Neural progenitor cell (in vitro differentiated cells): ENCODE data around the gene BCAS4. TPM values are rescaled to one million over a fixed set of nuclear protein-coding genes. Genes with fewer than 3 reads are reported as not detected.

Source experiments
- DNase-seq: peaks from one replicate; pipeline ENCODE4 v3.0.0-alpha.2; 2016; ENCODE audit warnings: low spot score
- H2AFZ ChIP-seq: fragments of 200-600 bp; sonication (generic); replicated peaks from 2 replicates; pipeline ENCODE4 v1.6.1; 2016; ENCODE audit warnings: antibody characterized with exemption
- H3F3A ChIP-seq: fragments of 200-600 bp; sonication (generic); 2 replicates; pipeline ENCODE4 v1.6.1; 2016; ENCODE audit warnings: antibody characterized with exemption, low read depth
- H3K27ac ChIP-seq: fragments of 200-600 bp; sonication (generic); 2 replicates; pipeline ENCODE4 v1.5.1; 2016; ENCODE audit warnings: mild to moderate bottlenecking
- H3K27me3 ChIP-seq: fragments of 200-600 bp; sonication (generic); 2 replicates; pipeline ENCODE4 v1.6.1; 2016; ENCODE audit warnings: mild to moderate bottlenecking, moderate library complexity
- H3K36me3 ChIP-seq: fragments of 200-600 bp; sonication (generic); 2 replicates; pipeline ENCODE4 v1.5.1; 2016
- H3K4me1 ChIP-seq: fragments of 200-600 bp; sonication (generic); 2 replicates; pipeline ENCODE4 v1.6.1; 2016; ENCODE audit warnings: mixed run types
- H3K4me2 ChIP-seq: fragments of 200-600 bp; sonication (generic); 2 replicates; pipeline ENCODE4 v1.6.1; 2016
- H3K4me3 ChIP-seq: fragments of 200-600 bp; sonication (generic); 2 replicates; pipeline ENCODE4 v1.5.1; 2016
- H3K79me2 ChIP-seq: fragments of 200-600 bp; sonication (generic); 2 replicates; pipeline ENCODE4 v1.6.1; 2016; ENCODE audit warnings: low read depth
- H3K9ac ChIP-seq: fragments of 200-600 bp; sonication (generic); 2 replicates; pipeline ENCODE4 v1.6.1; 2016
- H3K9me3 ChIP-seq: fragments of 200-600 bp; sonication (generic); 2 replicates; pipeline ENCODE4 v1.5.1; 2016; ENCODE audit warnings: low read depth
- H4K20me1 ChIP-seq: fragments of 200-600 bp; sonication (generic); 2 replicates; pipeline ENCODE4 v1.6.1; 2016; ENCODE audit warnings: low read depth
- H3K27ac Mint-ChIP-seq: 3 replicates; pipeline ENCODE4 v1.8.0; 2021; ENCODE audit warnings: mixed read lengths
- H3K27me3 Mint-ChIP-seq: 2 replicates; pipeline ENCODE4 v1.8.0; 2022; ENCODE audit warnings: low read depth, mild to moderate bottlenecking, inconsistent platforms, moderate library complexity, mixed read lengths; ENCODE audit not compliant: insufficient read depth
- H3K36me3 Mint-ChIP-seq: 3 replicates; pipeline ENCODE4 v1.8.0; 2021; ENCODE audit warnings: mixed read lengths
- H3K4me1 Mint-ChIP-seq: 3 replicates; pipeline ENCODE4 v1.8.0; 2021; ENCODE audit warnings: mixed read lengths
- H3K4me3 Mint-ChIP-seq: 3 replicates; pipeline ENCODE4 v1.8.0; 2021; ENCODE audit warnings: mild to moderate bottlenecking, moderate library complexity, mixed read lengths
- H3K9me3 Mint-ChIP-seq: 3 replicates; pipeline ENCODE4 v1.8.0; 2020; ENCODE audit warnings: mixed read lengths
- CTCF ChIP-seq: fragments of 200-600 bp; sonication (generic); IDR thresholded peaks from 2 replicates; pipeline ENCODE4 v1.5.1; 2017; ENCODE audit warnings: antibody characterized with exemption, mild to moderate bottlenecking
- EZH2 ChIP-seq: fragments of 200-600 bp; sonication (generic); IDR thresholded peaks from 2 replicates; pipeline ENCODE4 v1.6.1; 2017; ENCODE audit warnings: antibody characterized with exemption, mild to moderate bottlenecking, moderate library complexity
- EZH2phosphoT487 ChIP-seq: fragments of 200-600 bp; sonication (generic); IDR thresholded peaks from 2 replicates; pipeline ENCODE4 v1.6.1; 2017; ENCODE audit warnings: antibody characterized with exemption
- total RNA-seq: library from RNA; depleted of rRNA; stranded (reverse); fragments of >200 nt; gene quantifications from 2 replicates; pipeline ENCODE4 v1.2.3, GENCODE V29; 2015; ENCODE audit warnings: low replicate concordance

BCAS4 gene
- total RNA-seq, 1 donor from 2014 or later = 15.3 TPM

- peak overlapping the region; percentile 24 for H3K27ac ChIP-seq
- H3K36me3 ChIP-seq = no peaks in the 10 kb centered on the region
- peaks cover 2% of the 10 kb centered on the region for H3K27me3 Mint-ChIP-seq
- H3K9me3 Mint-ChIP-seq = no peaks in the 10 kb centered on the region
- H3K4me2 ChIP-seq = no peak overlapping the region
- no peak for DNase-seq
- no peaks in the 10 kb centered on the region for H3K27me3 ChIP-seq
- peak overlapping the region; percentile 93 for H2AFZ ChIP-seq
- peaks cover 7% of the 10 kb centered on the region for H3K36me3 Mint-ChIP-seq
- TF ChIP-seq CTCF = no peak
- TF ChIP-seq EZH2 = no peak
- no peak for TF ChIP-seq EZH2phosphoT487
- H3F3A ChIP-seq = peaks cover 13% of the 10 kb centered on the region
- H3K27ac Mint-ChIP-seq = peak overlapping the region; percentile 98
- no peaks in the 10 kb centered on the region for H3K4me1 ChIP-seq
- H3K9me3 ChIP-seq = no peaks in the 10 kb centered on the region
- no peaks in the 10 kb centered on the region for H4K20me1 ChIP-seq
- no peak overlapping the region for H3K4me3 ChIP-seq
- peaks cover 30% of the 10 kb centered on the region for H3K4me1 Mint-ChIP-seq
- H3K4me3 Mint-ChIP-seq = peak overlapping the region; percentile 1
- no peaks in the 10 kb centered on the region for H3K79me2 ChIP-seq
- no peak overlapping the region for H3K9ac ChIP-seq
Observed at GRCh38 chr20:50817776-50818172, 22.9 kb downstream of the BCAS4 start.

DNA sequence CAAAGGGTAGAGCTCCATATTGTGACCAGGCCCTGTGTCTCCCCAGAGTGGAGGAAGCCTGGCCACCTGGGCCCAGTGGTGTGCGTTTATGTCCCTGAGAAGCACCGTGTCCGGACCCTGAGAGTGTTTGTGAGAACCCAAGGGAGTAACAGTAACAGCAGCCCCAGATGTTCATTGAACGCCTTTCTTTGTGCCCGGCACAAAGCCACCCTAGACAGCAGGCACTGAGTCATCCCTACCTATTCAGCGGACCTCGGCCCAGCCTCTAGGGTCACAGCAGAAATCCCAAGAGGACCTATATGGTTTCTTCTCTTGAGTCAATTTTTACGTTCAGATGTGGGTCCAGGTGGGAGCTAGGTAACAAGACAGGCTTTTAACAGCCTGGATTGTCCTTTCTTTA lies 24.5 kb downstream of the BCAS4 start:
- no peak overlapping the region for H3K27ac ChIP-seq
- Mint-ChIP-seq H3K27ac (no peak overlapping the region), H3K4me3 (no peak overlapping the region), H3K4me1 (peaks cover 22% of the 10 kb centered on the region), H3K36me3 (peaks cover 7% of the 10 kb centered on the region), H3K27me3 (no peaks in the 10 kb centered on the region), H3K9me3 (no peaks in the 10 kb centered on the region)
- no peak for DNase-seq
- H3K27me3 ChIP-seq = no peaks in the 10 kb centered on the region
- no peaks in the 10 kb centered on the region for H3K9me3 ChIP-seq
- H3K4me2 ChIP-seq = no peak overlapping the region
- H4K20me1 ChIP-seq = no peaks in the 10 kb centered on the region
- H3K36me3 ChIP-seq = no peaks in the 10 kb centered on the region
- no peaks in the 10 kb centered on the region for H3K79me2 ChIP-seq
- no peak overlapping the region for H3K9ac ChIP-seq
- no peak overlapping the region for H2AFZ ChIP-seq
- no peaks in the 10 kb centered on the region for H3K4me1 ChIP-seq
- H3K4me3 ChIP-seq = no peak overlapping the region
- TF ChIP-seq EZH2 (no peak), CTCF (no peak), EZH2phosphoT487 (no peak)
- H3F3A ChIP-seq = peaks cover 13% of the 10 kb centered on the region

DNA sequence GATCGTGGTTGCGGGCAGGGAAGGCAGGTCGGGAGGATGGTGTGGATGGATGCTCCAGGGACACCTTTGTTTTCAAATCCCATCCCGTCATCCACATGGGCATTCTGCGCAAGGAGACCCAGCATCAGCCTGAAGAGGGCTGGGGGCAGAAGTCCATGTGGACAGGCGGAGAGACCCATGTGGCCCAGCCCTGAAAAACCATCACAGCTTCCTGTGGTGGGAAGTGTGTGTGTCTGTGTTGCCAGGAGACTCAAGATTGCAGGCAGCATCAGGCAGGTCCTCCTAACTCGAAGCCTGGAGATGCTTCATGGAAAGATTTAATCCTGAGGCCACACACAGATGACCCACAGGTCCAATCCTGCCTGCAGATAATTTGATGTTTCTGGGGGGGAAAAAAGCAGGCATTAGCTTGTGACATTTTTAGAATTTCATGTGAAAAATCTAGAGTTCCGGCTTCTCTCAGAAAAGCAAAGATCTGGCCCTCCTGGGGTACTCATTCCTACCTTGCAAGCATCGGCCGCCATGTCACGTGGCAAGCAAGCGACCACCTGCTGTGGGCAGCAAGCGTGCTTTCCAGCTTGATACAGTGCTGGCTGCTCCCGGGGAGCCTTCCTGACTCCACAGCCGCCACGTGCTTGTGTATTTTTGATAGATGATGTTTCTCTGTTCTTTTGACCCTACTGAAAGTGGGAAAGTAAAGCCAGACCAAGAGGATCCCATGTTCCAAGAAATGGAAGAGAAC lies 25.8 kb downstream of the BCAS4 start:
- Mint-ChIP-seq H3K4me1 (peaks cover 18% of the 10 kb centered on the region), H3K4me3 (no peak overlapping the region), H3K36me3 (peaks cover 7% of the 10 kb centered on the region), H3K27me3 (peaks cover 3% of the 10 kb centered on the region), H3K27ac (no peak overlapping the region), H3K9me3 (no peaks in the 10 kb centered on the region)
- peak; percentile 40 for DNase-seq
- H3K9ac ChIP-seq = no peak overlapping the region
- H3K27ac ChIP-seq = no peak overlapping the region
- no peak overlapping the region for H3K4me2 ChIP-seq
- H3K79me2 ChIP-seq = no peaks in the 10 kb centered on the region
- H3K27me3 ChIP-seq = no peaks in the 10 kb centered on the region
- peaks cover 13% of the 10 kb centered on the region for H3F3A ChIP-seq
- H4K20me1 ChIP-seq = no peaks in the 10 kb centered on the region
- no peak overlapping the region for H2AFZ ChIP-seq
- H3K36me3 ChIP-seq = no peaks in the 10 kb centered on the region
- H3K9me3 ChIP-seq = no peaks in the 10 kb centered on the region
- H3K4me1 ChIP-seq = no peaks in the 10 kb centered on the region
- H3K4me3 ChIP-seq = no peak overlapping the region
- TF ChIP-seq EZH2phosphoT487 (no peak), EZH2 (no peak), CTCF (no peak)
